H1 (cell line): ENCODE results near the gene VIPR1. TPM values are rescaled to one million over a fixed set of nuclear protein-coding genes. Genes with fewer than 3 reads are reported as not detected.

Experiments used
- CTBP2 ChIP-seq: IDR thresholded peaks from 2 replicates; pipeline ENCODE4 v1.7.0; 2011; ENCODE audit warnings: borderline replicate concordance, mild to moderate bottlenecking, moderate library complexity, mixed read lengths, low read length; ENCODE audit not compliant: insufficient read depth, insufficient read length
- GABPA ChIP-seq: IDR thresholded peaks from 2 replicates; pipeline ENCODE4 v1.6.1; 2011; ENCODE audit warnings: mild to moderate bottlenecking, low read length, moderate library complexity, borderline replicate concordance; ENCODE audit not compliant: insufficient read depth
- GTF2F1 ChIP-seq: IDR thresholded peaks from 2 replicates; pipeline ENCODE4 v1.6.1; 2012; ENCODE audit warnings: low read depth, low read length, improper control_type of control experiment, borderline replicate concordance
- HDAC6 ChIP-seq: IDR thresholded peaks from one replicate; pipeline ENCODE4 v1.7.1; 2012; ENCODE audit warnings: low read depth, mild to moderate bottlenecking, inconsistent platforms, low read length, moderate library complexity
- KDM5A ChIP-seq: fragments of 200-600 bp; IDR thresholded peaks from 2 replicates; pipeline ENCODE4 v1.7.1; 2012; ENCODE audit warnings: mild to moderate bottlenecking, low read length, inconsistent platforms, mixed read lengths
- SIRT6 ChIP-seq: IDR thresholded peaks from one replicate; pipeline ENCODE4 v1.7.1; 2012; ENCODE audit warnings: low read length, inconsistent platforms
- TBP ChIP-seq: IDR thresholded peaks from 2 replicates; pipeline ENCODE4 v1.6.1; 2011; ENCODE audit warnings: low read depth, low read length, improper control_type of control experiment
- polyA plus RNA-seq, 7 experiments: library from polyadenylated mRNA; depleted of rRNA in 3 of 7; stranded (reverse) in 5 of 7; unstranded in 2 of 7; fragments of >200 nt in 5 of 7; fragments of 200-250 nt in 2 of 7; gene quantifications; 1 replicate in 5 of 7; 2 replicates in 1 of 7; 4 replicates in 1 of 7; pipeline versions ENCODE4 v1.2.1 to v1.2.3, GENCODE V29; 2011 to 2013; ENCODE audit warnings: missing spikeins in 2 of 7, mixed read lengths in 2 of 7
- total RNA-seq: library from RNA; stranded (reverse); fragmentation: NEBNext Ultra II Directional; extraction: Animal tissue kit (Norgen Biotek cat#: 25700); gene quantifications from 2 replicates; pipeline ENCODE4 v1.2.1, GENCODE V29; 2021

Gene VIPR1
- total and polyA plus RNA-seq, 2 of the 8 experiments (the other 6 are each of a cell fraction or from before 2014, with no cell fraction given): 7.8 to 10.1 TPM

DNA sequence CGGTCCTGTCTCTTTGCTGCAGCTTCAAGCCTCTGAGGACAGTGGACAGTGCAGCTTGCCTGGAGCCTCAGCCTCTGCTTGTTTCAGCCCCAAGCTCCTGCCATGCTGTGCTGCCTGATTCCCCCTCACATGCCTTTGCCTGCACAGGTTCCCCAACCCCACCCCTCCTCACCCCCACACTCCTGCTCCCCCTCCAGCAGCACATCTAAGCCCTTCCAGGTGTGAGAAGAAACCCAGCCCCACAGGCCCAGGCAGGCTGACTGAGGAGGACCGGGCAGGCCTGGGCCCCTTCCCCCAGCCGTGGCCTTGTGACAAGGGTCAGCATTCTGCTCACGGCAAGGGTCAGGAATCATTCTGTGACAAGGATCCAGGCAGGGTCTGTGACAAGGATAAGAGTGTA lies 22.8 kb downstream of the VIPR1 start (continued):
- no peak for TF ChIP-seq TBP
- no peak for TF ChIP-seq HDAC6
- TF ChIP-seq CTBP2: no peak
- TF ChIP-seq GABPA: no peak
- no peak for TF ChIP-seq KDM5A
- no peak for TF ChIP-seq SIRT6
- TF ChIP-seq GTF2F1: no peak
